Tibial nerve (tissue), 3 donors: ENCODE measurements around the gene NFIA.

Experiments used
- CTCF ChIP-seq, 5 experiments: fragments of 200-600 bp in 3 of 5; fragments of 450-650 bp in 2 of 5; sonication (generic) in 3 of 5; IDR thresholded peaks; one replicate each; pipeline ENCODE4 v1.5.1; 2016 to 2019; ENCODE audit warnings: antibody characterized with exemption in 5 of 5, mild to moderate bottlenecking in 3 of 5, moderate library complexity in 2 of 5
- POLR2A ChIP-seq, 2 donors: fragments of 450-650 bp; IDR thresholded peaks; one replicate each; pipeline ENCODE4 v1.6.1; 2017; ENCODE audit warnings: antibody characterized with exemption in 2 of 2, mild to moderate bottlenecking in 2 of 2, moderate library complexity in 2 of 2

GRCh38 chr1:61504852-61505390, 422.6 kb downstream of the NFIA start:
- TF ChIP-seq POLR2A (IDR thresholded peaks at IDR 0.05) = no peak
- no peak for TF ChIP-seq CTCF (IDR thresholded peaks at IDR 0.05)
